Measurements from ENCODE around the gene ACTN3.

DNA sequence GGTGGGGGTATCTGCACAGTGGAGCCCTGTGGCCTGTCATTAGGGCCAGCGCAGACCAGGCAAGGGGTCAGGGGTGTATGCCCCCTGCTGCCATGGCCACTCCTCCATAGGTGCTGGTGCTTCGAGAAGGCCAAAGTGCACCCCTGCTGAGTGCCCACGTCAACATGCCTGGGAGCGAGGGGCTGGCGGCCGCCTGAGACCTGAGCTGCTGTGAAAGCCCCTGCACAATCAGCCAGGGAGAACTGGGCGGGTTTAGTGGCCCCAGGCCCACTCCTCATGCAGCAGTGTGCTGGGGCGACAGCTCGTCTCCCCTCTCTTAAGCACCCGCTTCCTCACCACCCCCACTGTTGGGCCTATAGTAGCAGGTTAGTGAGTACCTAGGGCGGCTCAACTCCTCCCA, 14.9 kb upstream of the ACTN3 start:
- TF ChIP-seq EZH2 (IDR thresholded peaks at IDR 0.05; ENCODE audit: insufficient read depth, poor library complexity, severe bottlenecking) (no peak), EZH2phosphoT487 (IDR thresholded peaks at IDR 0.05; ENCODE audit: insufficient read depth, low read depth) (no peak)

All from GM23248 (cell line).